HG03469 (cell line): ENCODE data around the gene CTPS1.

Experiments
- ATAC-seq: cut with Tn5 transposase; IDR thresholded peaks from one replicate; pipeline ENCODE4 v1.9.1; 2021; ENCODE audit warnings: mild to moderate bottlenecking, moderate library complexity, moderate number of reproducible peaks; ENCODE audit not compliant: unreplicated experiment

Gene CTPS1, protein sequence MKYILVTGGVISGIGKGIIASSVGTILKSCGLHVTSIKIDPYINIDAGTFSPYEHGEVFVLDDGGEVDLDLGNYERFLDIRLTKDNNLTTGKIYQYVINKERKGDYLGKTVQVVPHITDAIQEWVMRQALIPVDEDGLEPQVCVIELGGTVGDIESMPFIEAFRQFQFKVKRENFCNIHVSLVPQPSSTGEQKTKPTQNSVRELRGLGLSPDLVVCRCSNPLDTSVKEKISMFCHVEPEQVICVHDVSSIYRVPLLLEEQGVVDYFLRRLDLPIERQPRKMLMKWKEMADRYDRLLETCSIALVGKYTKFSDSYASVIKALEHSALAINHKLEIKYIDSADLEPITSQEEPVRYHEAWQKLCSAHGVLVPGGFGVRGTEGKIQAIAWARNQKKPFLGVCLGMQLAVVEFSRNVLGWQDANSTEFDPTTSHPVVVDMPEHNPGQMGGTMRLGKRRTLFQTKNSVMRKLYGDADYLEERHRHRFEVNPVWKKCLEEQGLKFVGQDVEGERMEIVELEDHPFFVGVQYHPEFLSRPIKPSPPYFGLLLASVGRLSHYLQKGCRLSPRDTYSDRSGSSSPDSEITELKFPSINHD

DNA sequence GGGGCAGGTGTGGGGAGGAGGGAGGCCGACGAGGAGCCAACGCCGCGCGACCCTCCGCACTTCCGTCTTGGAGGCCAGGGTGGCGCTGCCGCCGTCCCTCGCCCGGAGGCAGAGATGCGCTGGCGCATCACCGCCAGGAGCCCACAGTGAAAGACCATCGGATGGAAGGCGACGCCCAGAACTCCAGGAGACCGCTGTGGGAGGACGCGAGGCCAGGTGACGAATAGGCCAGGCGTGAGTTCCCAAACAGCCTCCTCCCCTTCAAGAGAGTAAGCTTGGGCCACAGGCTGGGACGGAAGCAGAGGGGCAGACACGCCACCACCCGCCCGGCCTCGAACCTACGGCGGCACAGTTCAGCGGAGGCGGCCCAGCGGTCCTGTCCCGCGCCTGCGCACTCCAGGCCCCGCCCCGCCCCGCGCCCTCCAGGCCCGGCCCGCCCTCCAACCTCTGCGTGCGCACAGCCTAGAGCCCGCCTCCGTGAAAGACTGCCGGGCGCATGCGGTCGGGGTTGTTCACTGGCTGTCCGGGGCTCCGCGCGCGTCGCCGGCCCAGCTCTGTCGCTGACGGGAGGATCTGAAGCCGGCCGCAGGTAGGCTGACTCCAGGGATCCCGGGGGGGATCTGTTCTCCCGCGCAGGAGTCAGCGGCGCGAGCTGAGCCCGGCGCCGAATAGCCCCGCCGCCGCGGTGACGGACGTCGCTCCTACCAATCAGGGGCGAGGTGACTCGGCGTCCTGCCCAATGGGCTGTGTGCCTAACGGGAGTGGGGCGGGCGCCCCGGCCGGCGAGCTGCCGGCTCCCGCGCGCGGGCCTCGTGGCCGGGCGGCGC lies at the start of gene CTPS1:
Gene CTPS1 (plus strand): TSS at position 456 of the 827 bp plus-strand sequence. CDS start 3,595 bp downstream, outside the sequence.
- ATAC-seq = peak; percentile 71

DNA sequence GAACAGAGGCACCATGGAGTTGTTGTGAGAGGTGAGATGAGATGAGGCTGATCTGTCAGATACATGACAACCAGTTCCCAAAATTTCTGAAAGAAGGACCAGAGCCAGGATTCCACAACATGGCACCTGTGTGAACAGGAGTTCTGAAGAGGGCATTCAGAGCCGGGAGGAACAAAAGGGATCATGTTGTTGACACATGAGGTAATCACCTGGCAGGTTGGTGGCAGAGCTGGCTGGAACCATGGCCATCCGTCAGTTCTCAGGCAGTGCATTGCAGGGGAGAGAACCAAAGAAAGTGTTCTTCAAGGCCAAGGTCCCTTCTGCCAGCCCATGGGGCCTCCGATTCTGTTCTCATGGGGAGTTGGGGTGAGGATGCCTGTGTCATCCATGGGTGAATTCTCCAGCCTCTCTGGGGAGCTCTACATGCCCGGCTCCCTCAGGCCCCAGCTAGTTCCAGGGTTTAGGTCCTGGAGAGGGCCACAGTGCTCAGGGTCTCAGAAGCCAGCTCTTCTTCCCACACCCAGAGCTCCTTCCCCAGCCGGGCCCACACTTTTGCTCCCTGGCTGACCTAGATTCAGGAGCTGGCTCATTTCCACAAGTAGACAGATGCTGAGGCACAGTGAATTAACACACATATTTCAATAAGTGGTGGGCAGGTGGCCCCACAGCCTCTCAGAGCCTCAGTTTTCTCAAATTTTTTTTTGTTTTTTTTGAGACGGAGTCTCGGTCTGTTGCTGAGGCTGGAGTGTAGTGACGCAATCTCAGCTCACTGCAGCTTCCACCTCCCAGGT lies 49.1 kb upstream of the CTPS1 start:
- ATAC-seq = no peak

DNA sequence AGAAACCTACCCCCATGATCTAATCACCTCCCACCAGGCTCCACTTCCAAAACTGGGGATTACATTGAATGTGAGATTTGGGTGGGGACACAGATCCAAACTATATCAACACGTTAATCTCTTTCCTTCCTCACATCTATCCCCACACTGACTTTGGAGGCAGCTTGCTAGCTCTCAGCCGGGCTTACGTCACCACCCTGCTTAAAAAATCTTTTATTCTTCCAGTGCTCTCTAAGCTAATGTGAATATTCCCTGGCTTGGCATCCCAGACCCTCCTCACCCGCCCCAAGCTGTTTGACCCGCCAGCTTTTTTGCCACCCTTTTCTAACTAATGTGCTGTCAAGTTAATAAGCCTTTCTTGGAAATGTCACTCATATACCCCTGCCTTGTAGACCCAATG lies 47.9 kb upstream of the CTPS1 start:
- ATAC-seq = no peak

DNA sequence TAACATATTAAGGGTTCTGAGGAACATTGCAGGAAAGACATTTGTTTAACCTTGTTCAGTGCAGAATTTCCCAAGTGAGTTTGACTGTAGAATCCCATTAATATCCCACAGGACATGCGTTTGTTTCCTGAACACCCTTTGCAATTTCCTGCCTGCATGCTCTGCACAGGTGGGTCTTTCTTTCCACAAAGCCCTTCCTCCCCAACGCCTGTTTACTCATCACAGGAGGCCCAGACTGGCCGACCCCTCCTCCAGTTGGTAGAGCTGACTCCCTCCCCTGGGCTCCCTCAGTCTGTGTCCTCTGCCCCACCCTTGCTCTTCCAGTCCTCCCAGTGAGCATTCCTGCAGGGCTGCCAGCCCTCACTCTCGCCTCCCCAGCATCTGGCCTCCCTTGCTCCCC lies 47.5 kb upstream of the CTPS1 start:
- no peak for ATAC-seq

DNA sequence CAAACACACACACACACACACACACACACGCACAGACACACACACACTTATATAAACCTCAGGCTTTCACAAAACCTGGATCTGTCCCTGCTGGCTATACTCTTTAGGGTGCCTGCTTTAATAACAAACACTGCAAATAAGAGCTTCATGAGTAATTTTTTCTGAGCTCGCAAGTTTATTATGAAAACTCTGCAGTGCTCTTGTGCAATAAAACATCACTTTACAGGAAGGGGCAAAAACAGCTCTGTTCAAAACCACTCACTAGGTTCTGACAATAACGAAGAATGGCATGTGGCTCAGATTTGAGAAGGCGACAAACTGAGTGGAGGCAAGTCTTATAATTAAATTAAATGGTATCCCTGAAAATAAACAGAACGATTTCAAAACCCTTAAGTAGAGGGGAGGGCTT lies 42.6 kb upstream of the CTPS1 start:
- ATAC-seq = no peak

DNA sequence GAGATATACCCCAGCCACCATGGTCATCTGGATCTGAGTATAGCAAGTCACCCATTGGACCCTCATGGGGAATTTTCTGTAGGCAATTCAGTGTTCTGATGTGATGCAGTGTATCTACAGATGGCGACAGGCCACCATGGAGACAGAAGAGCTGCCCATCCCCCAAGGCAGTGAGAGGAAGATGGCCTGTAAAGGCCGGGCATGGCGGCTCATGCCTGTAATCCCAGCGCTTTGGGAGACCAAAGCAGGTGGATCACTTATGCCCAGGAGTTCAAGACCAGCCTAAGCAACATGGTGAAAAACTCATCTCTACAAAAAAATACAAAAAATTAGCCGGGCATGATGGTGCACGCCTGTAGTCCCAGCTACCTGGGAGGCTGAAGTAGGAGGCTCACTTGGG lies 41.1 kb upstream of the CTPS1 start:
- no peak for ATAC-seq

DNA sequence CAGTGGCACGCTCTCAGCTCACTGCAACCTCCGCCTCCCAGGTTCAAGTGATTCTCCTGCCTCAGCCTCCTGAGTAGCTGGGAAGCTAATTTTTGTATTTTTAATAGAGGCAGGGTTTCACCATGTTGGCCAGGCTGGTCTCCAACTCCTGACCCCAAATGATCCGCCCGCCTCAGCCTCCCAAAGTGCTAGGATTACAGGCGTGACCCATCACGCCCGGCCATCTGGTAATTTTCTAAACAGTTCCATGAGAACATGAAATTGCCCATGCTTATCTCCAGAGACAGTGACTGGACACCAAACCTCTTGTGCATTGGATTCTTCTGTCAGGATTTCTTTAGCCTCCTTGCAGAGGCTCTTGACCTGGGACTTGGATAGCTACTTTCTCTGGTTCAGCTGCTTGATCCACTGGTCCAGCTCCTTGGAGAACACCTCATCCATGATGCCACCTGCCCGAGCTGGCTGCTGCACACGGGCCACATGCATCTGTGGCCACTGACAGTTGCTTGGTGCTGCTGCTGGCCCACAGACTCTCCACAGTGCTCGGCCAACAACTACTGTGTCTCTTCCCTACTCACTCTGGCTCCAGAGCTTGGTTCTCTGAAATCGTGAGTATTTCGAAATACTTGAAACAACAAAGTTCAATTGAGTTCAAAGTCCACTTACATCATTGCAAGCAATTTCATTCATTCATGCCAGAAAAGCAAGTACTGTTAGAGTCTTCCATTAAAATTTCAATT lies 40.0 kb upstream of the CTPS1 start:
- ATAC-seq = no peak

DNA sequence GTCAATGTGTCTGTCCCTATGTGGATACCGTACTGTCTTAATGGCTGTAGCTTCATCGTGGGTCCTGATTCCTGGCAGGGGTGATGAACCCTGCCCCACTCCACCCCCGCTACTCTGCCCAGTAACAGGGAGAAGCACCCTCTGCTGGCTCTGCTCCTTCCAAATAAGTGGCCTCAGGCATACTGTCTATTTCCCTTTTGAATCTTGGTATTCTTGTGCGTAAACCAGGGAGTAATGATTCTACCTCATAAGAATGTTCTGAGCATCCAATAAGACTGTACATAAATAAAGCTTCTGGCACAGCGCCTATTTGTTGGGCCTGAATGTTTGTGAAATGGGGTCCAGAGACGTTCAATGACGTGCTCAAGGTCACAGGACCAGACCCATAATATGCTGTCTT lies 35.2 kb upstream of the CTPS1 start:
- no peak for ATAC-seq

DNA sequence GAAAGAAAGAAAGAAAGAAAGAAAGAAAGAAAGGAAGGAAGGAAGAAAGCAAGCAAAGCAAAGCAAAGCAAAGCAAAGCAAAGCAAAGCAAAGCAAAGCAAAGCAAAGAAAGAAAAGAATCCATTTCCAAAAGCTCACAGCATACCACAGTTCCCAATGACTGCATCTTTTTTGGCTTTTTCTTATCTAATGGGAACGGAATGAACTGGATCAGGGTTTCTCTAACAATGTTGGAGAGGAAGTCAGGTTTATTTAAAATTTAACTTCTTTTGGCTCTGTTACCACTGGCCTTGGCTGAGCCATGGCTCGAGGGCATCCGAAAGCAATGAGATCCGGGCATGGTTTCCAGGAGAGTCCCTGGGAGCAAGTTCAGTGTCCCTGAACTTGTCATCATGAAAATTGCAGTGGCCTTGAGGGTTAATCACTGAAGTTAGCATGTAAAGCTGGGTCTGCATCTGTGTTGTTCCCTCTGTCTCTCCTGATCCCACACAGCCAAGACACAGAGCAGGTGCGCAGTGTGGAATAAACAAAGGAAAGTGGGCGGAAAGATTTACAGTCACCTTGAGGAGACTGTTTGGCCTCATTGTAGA lies 34.6 kb upstream of the CTPS1 start:
- no peak for ATAC-seq

DNA sequence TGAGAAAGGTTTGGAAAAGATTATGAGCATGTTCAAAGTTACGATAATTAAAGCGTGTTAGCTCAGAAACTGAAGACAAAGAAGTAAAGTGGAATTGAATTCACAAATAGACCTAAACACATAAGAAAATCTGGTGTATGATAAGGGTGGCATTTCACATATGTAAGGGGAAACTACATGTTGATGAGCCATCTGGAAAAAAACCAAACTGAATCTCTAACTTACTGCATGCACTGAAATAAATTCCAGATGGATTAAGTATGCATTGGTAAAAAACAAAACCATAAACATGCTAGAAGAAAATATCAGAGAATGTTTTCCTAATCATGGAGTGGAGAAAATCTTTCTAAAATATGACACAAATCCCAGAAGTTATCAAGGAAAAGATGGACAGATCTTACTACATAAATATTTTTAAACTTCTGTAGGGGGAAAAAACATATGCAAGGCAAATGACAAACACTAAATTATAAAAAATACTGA lies 34.0 kb upstream of the CTPS1 start:
- no peak for ATAC-seq

DNA sequence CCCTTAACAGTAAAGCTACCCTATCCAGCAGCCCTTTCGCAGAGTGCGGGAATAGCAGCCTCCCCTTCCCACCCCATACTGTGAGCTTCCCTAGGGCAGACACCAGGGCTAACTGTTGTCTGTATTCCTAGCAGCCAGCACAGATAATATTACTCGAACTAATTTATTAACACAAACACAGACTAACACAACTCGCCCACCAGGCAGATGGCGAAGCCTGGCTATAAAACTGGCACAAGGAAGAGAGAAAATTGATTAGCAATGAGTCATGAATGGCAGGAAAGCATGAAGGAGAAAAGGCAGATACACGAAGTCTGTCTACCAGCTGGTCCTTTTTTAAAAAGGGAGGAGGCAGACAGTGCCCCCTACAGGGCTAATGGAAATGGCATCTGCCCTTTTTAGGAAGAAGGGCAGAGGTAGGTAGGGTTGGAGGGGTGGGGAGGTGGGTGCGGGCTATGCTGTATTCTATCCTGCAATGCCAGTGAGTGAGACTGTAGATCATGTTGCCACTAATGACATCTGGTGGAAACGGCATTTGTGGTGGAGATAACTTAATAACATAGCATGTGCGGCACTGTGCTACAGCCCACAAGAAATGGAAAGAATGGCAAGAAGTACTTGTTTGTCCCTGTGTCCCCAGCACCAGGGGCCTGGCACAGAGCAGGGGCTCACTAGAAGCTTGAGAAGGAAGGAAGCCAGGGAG lies 30.6 kb upstream of the CTPS1 start:
- no peak for ATAC-seq

DNA sequence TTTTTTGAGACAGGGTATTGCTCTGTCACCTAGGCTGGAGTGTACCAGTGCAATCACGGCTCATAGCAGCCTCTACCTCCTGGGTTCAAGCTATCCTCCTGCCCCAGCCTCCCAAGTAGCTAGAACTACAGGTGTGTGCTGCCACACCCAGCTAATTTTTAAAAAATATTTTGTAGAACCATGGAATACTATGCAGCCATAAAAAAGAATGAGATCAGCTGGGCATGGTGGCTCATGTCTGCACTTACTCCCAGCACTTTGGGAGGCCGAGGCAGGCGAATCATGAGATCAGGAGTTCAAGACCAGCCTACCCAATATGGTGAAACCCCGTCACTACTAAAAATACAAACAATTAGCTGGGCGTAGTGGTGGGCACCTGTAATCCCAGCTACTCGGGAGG lies 29.9 kb upstream of the CTPS1 start:
- ATAC-seq = no peak

DNA sequence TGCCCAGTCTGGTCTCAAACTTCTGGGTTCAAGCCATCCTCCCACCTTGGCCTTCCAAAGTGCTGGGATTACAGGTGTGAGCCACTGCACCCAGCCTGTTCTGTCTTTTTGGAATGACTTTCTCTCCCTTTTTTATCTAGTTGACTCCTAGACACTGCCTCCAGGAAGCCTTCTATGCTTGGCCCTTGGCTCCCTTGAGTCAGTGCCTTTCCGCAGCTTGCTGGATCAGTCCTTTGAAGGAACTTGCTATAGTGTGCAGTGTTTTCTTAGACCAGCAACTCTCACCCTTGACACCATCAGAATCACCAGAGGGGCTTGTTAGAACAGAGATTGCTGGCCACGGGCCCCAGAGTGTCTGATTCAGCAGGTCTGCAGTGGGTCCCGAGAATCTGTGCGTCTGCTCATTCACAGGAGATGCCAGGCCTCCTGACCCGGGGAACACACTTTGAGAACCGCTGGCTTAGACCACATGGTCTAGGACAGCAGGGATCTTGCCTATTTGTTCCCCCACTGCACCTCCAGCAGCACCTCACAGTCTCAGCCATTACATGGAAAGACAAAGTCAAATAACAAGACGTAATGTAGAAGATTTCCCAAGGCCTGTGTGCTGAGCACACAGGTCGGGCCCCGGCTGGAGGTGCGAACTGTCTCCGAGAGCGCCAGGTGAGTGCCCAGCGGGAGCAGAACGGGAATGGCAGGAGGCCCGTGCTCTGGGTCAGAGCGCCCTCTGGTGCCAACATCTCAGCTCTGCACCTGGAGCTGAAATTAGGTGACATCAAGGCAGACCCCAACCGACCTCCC lies 27.4 kb upstream of the CTPS1 start:
- no peak for ATAC-seq

DNA sequence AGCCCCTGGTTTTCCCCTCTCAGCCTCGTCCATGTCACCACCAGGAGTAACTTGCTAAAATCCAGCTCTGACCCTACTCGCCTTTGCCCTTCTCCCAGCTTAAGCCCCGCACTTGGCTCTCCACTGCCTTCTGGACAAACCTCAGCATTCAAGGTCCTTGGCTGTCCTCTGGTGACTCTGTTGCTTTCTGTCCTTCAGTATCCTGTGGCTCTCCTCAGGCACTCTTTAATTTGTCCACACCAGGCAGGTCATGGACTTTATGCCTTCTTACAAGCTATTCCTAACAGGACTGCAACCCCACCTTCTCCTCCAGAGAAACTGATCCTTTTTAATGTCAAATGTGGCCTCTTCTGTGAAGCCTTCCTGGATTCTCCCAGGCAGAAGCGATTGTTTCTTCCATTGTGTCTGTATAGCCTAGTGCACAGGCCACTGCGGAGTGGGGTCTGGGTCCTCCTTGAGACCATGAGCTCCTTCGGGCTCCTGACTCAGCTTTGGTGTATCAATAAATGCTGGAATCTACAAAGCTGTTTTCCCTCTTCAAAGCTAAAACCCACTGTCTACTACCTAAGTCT lies 26.7 kb upstream of the CTPS1 start:
- no peak for ATAC-seq

DNA sequence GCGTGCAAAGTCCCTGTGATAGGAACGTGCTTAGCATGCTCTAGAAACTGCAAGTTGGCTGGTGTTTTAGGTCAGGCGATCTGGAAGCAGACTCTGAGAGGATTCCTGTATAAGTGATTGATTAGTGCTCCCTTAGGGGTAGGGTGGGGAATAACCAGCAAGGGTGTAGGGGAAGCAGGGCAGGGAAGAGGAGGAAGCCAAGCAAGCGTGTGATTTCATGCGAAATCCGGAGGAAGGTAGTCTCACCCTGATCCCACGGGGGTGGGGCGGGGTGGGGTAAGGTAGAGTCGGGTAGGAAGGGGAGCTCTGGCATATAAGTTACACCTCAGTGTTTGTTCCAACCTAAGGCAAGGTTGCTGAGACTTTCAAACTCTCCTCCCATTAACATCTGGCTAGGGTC lies 24.9 kb upstream of the CTPS1 start:
- ATAC-seq = no peak

DNA sequence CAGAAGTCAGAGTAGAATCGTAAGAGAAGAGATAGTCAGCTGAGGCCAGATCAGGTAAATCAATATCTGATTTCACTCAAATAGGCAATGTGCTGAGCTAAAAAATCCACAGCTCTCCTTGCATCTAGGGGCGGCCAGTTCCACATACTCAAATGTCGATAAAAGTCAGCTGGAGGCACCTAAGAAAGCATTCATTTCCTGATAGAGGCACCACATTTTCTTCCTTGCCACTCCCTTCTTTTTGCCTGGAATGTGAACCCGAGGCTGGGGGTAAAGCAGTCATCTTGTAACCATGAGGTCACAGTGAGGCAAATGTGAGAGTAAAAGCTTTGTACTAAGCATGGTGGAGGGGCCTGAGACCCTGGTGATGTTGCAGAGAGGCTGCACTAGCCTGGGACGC lies 24.2 kb upstream of the CTPS1 start:
- no peak for ATAC-seq

DNA sequence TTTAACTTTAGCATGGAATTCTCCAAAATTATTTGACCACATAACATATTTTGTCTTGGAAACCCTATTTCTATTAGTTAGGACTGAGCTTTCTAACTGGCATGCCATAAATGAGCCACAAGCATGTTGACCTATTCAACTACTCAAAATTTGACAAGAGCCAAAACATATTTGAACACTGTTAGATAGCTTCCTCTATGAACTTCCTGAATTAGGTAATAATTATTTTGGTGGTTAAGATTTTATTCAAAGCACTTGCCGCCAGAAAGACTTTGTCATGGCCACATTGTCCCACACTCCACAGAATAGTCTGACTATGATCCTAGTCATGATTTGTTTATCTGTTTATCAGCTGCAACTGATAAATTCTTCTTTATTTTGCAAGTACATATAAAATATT lies 23.1 kb upstream of the CTPS1 start:
- no peak for ATAC-seq

DNA sequence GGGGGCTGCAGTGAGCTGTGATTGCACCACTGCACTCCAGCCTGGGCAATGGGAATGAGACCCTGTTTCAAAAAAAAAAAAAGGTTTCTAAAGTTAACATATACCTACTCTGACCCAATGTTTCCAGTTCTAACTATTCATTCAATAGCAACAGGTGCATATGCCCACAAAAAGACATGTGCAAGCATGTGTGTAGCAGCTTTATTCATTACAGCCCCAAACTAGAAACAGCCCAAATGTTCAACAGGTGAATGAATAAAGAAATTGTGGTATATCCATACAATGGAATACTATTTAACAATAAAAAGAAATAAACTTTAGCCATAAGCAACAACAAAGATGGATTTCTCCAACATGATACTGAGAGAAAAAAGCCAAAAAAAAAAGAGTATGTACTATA lies 21.3 kb upstream of the CTPS1 start:
- no peak for ATAC-seq
